ENCODE measurements around the gene DMTF1. TPM values are rescaled to one million over a fixed set of nuclear protein-coding genes. Genes with fewer than 3 reads are reported as not detected.
"Not testable (repeated sequence)": the region's sequence is repeated elsewhere in the genome, so short reads cannot be mapped to it uniquely, and the experiment has no call there.

Gene DMTF1
- polyA plus RNA-seq, 1 donor, result 151 TPM

- Histone ChIP-seq H3K27ac (ENCODE audit: low read length) (peak within 1 kb of the TSS; percentile 88), H3K4me1 (ENCODE audit: control insufficient read depth, insufficient read depth, low read length) (peaks cover 14% of the 10 kb centered on the region), H3K36me3 (ENCODE audit: control insufficient read depth, insufficient read depth, low read length) (no peaks in the 10 kb centered on the region), H3K4me3 (ENCODE audit: low read length) (peak within 1 kb of the TSS; percentile 94), H3K27me3 (ENCODE audit: control insufficient read depth, insufficient read depth, low read length) (peaks cover 7% of the 10 kb centered on the region), H3K9me3 (ENCODE audit: control insufficient read depth, low read depth, low read length) (no peaks in the 10 kb centered on the region)
- 0% methylated on average over 2 of the region's 41 CpGs for WGBS (ENCODE audit: insufficient coverage, low lambda C conversion rate)
- peak; percentile 67 to 82 for DNase-seq
Observed at GRCh38 chr7:87219545-87220025, 67.3 kb downstream of the DMTF1 start, which contains the start of gene TMEM243. Gene TMEM243 (minus strand): TSS chr7:87219732. CDS start chr7:87219503, 229 bp downstream.

GRCh38 chr7:87220026-87220733, 67.9 kb downstream of the DMTF1 start:
- no CpG with 5 or more reads among the region's 75 CpGs for WGBS (ENCODE audit: insufficient coverage, low lambda C conversion rate)
- Histone ChIP-seq H3K36me3 (ENCODE audit: control insufficient read depth, insufficient read depth, low read length) (no peaks in the 10 kb centered on the region), H3K9me3 (ENCODE audit: control insufficient read depth, low read depth, low read length) (no peaks in the 10 kb centered on the region), H3K27ac (ENCODE audit: low read length) (peak overlapping the region; percentile 88), H3K4me3 (ENCODE audit: low read length) (peak overlapping the region; percentile 94), H3K4me1 (ENCODE audit: control insufficient read depth, insufficient read depth, low read length) (peaks cover 14% of the 10 kb centered on the region), H3K27me3 (ENCODE audit: control insufficient read depth, insufficient read depth, low read length) (peaks cover 7% of the 10 kb centered on the region)
- peak; percentile 87 to 90 for DNase-seq

DNA sequence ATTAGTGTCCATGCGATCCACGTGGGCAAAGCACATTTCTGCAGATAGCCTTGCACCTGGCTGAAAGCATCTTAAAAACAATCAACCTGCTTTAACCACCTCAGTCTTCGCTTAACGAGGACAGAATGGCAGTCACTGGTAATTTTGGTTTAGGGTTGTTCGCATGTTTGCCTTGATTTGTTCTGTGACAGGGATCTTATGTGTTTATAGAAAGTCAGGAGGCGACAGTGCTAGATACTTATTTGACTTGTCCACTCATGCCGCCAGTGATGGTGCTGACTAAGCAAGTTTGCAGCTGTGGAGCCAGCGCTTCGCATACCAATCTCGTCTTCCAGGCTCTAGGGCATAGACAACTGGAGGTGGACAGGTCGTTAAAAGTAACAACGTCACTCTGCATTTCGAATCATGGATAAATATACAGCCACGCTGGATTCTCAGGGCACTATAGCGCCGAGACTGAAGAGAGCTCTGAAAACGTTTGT, 68.5 kb downstream of the DMTF1 start:
- Histone ChIP-seq H3K27ac (ENCODE audit: low read length) (peak overlapping the region; percentile 88), H3K4me1 (ENCODE audit: control insufficient read depth, insufficient read depth, low read length) (peaks cover 14% of the 10 kb centered on the region), H3K9me3 (ENCODE audit: control insufficient read depth, low read depth, low read length) (no peaks in the 10 kb centered on the region), H3K4me3 (ENCODE audit: low read length) (peak overlapping the region; percentile 94), H3K27me3 (ENCODE audit: control insufficient read depth, insufficient read depth, low read length) (peaks cover 7% of the 10 kb centered on the region), H3K36me3 (ENCODE audit: control insufficient read depth, insufficient read depth, low read length) (no peaks in the 10 kb centered on the region)
- WGBS (ENCODE audit: insufficient coverage, low lambda C conversion rate), result no CpG with 5 or more reads among the region's 17 CpGs
- peak in 1 of 2 donors; percentile 20 for DNase-seq

GRCh38 chr7:87223666-87224065, 71.4 kb downstream of the DMTF1 start:
- H3K36me3 ChIP-seq (ENCODE audit: control insufficient read depth, insufficient read depth, low read length), result no peaks in the 10 kb centered on the region
- H3K27ac ChIP-seq (ENCODE audit: low read length), result no peak overlapping the region
- no peak overlapping the region for H3K4me3 ChIP-seq (ENCODE audit: low read length)
- H3K4me1 ChIP-seq (ENCODE audit: control insufficient read depth, insufficient read depth, low read length), result no peaks in the 10 kb centered on the region
- WGBS (ENCODE audit: insufficient coverage, low lambda C conversion rate), result no CpG with 5 or more reads among the region's 1 CpG
- no peak for DNase-seq
- peaks cover 9% of the 10 kb centered on the region for H3K27me3 ChIP-seq (ENCODE audit: control insufficient read depth, insufficient read depth, low read length)
- no peaks in the 10 kb centered on the region for H3K9me3 ChIP-seq (ENCODE audit: control insufficient read depth, low read depth, low read length)

- Histone ChIP-seq H3K36me3 (ENCODE audit: control insufficient read depth, insufficient read depth, low read length) (no peaks in the 10 kb centered on the region), H3K27ac (ENCODE audit: low read length) (no peak overlapping the region), H3K27me3 (ENCODE audit: control insufficient read depth, insufficient read depth, low read length) (peaks cover 9% of the 10 kb centered on the region), H3K9me3 (ENCODE audit: control insufficient read depth, low read depth, low read length) (no peaks in the 10 kb centered on the region), H3K4me3 (ENCODE audit: low read length) (no peak overlapping the region), H3K4me1 (ENCODE audit: control insufficient read depth, insufficient read depth, low read length) (no peaks in the 10 kb centered on the region)
- DNase-seq, result no peak
- 40% methylated on average over 1 of the region's 1 CpG for WGBS (ENCODE audit: insufficient coverage, low lambda C conversion rate)
Observed at GRCh38 chr7:87225696-87226095, 73.4 kb downstream of the DMTF1 start.

DNA sequence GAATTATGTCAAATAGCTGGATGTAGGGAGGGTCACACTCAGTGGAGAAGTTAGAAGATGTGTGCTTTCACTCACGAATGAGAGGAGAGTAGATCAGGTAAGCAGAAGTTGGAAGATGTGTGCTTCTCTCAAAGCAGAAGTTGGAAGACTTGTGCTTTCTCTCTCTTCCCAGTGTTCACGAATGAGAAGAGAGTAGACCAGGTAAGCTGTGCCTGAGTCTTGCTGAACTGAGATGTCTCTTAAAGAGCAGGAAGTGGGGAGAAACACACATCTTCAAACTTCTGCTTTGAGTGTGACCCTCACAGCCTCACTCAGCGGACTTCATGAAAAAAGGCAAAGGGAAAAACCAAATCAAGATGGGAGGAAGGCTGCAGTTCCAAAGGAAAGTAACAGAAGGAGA, 74.2 kb downstream of the DMTF1 start:
- Histone ChIP-seq H3K9me3 (ENCODE audit: control insufficient read depth, low read depth, low read length) (no peaks in the 10 kb centered on the region), H3K4me1 (ENCODE audit: control insufficient read depth, insufficient read depth, low read length) (no peaks in the 10 kb centered on the region), H3K4me3 (ENCODE audit: low read length) (no peak overlapping the region), H3K36me3 (ENCODE audit: control insufficient read depth, insufficient read depth, low read length) (no peaks in the 10 kb centered on the region), H3K27ac (ENCODE audit: low read length) (no peak overlapping the region), H3K27me3 (ENCODE audit: control insufficient read depth, insufficient read depth, low read length) (peaks cover 9% of the 10 kb centered on the region)
- no peak for DNase-seq
- 100% methylated on average over 1 of the region's 3 CpGs for WGBS (ENCODE audit: insufficient coverage, low lambda C conversion rate)

GRCh38 chr7:87231258-87231657, 79.0 kb downstream of the DMTF1 start:
- H3K9me3 ChIP-seq (ENCODE audit: control insufficient read depth, low read depth, low read length), result no peaks in the 10 kb centered on the region
- H3K4me1 ChIP-seq (ENCODE audit: control insufficient read depth, insufficient read depth, low read length), result no peaks in the 10 kb centered on the region
- peaks cover 2% of the 10 kb centered on the region for H3K27me3 ChIP-seq (ENCODE audit: control insufficient read depth, insufficient read depth, low read length)
- no peak overlapping the region for H3K27ac ChIP-seq (ENCODE audit: low read length)
- DNase-seq, result no peak
- no peaks in the 10 kb centered on the region for H3K36me3 ChIP-seq (ENCODE audit: control insufficient read depth, insufficient read depth, low read length)
- 100% methylated on average over 2 of the region's 7 CpGs for WGBS (ENCODE audit: insufficient coverage, low lambda C conversion rate)
- no peak overlapping the region for H3K4me3 ChIP-seq (ENCODE audit: low read length)

- no peak for DNase-seq
- Histone ChIP-seq H3K27ac (ENCODE audit: low read length) (no peak overlapping the region), H3K27me3 (ENCODE audit: control insufficient read depth, insufficient read depth, low read length) (peaks cover 2% of the 10 kb centered on the region), H3K4me1 (ENCODE audit: control insufficient read depth, insufficient read depth, low read length) (no peaks in the 10 kb centered on the region), H3K36me3 (ENCODE audit: control insufficient read depth, insufficient read depth, low read length) (no peaks in the 10 kb centered on the region), H3K4me3 (ENCODE audit: low read length) (no peak overlapping the region), H3K9me3 (ENCODE audit: control insufficient read depth, low read depth, low read length) (no peaks in the 10 kb centered on the region)
Observed at GRCh38 chr7:87231711-87232110, 79.5 kb downstream of the DMTF1 start.

- no peak for DNase-seq
- Histone ChIP-seq H3K36me3 (ENCODE audit: control insufficient read depth, insufficient read depth, low read length) (no peaks in the 10 kb centered on the region), H3K4me3 (ENCODE audit: low read length) (no peak overlapping the region), H3K9me3 (ENCODE audit: control insufficient read depth, low read depth, low read length) (no peaks in the 10 kb centered on the region), H3K4me1 (ENCODE audit: control insufficient read depth, insufficient read depth, low read length) (peaks cover 2% of the 10 kb centered on the region), H3K27me3 (ENCODE audit: control insufficient read depth, insufficient read depth, low read length) (no peaks in the 10 kb centered on the region), H3K27ac (ENCODE audit: low read length) (no peak overlapping the region)
Observed at GRCh38 chr7:87234949-87235348, 82.7 kb downstream of the DMTF1 start.

GRCh38 chr7:87238464-87239051, 86.3 kb downstream of the DMTF1 start:
- not testable (repeated sequence) for H3K4me1 ChIP-seq (ENCODE audit: control insufficient read depth, insufficient read depth, low read length); H3K27me3 ChIP-seq (ENCODE audit: control insufficient read depth, insufficient read depth, low read length); H3K9me3 ChIP-seq (ENCODE audit: control insufficient read depth, low read depth, low read length); H3K27ac ChIP-seq (ENCODE audit: low read length); H3K36me3 ChIP-seq (ENCODE audit: control insufficient read depth, insufficient read depth, low read length); DNase-seq; H3K4me3 ChIP-seq (ENCODE audit: low read length)
- WGBS (ENCODE audit: insufficient coverage, low lambda C conversion rate), result no CpG with 5 or more reads among the region's 11 CpGs

- H3K4me1 ChIP-seq (ENCODE audit: control insufficient read depth, insufficient read depth, low read length); H3K36me3 ChIP-seq (ENCODE audit: control insufficient read depth, insufficient read depth, low read length); H3K27ac ChIP-seq (ENCODE audit: low read length); DNase-seq; H3K4me3 ChIP-seq (ENCODE audit: low read length); H3K9me3 ChIP-seq (ENCODE audit: control insufficient read depth, low read depth, low read length); H3K27me3 ChIP-seq (ENCODE audit: control insufficient read depth, insufficient read depth, low read length): not testable (repeated sequence)
- WGBS (ENCODE audit: insufficient coverage, low lambda C conversion rate), result no CpG with 5 or more reads among the region's 5 CpGs
Observed at GRCh38 chr7:87245671-87246070, 93.4 kb downstream of the DMTF1 start.
